K562 (cell line): Measurements from ENCODE around the gene CRYBB2. TPM values are rescaled to one million over a fixed set of nuclear protein-coding genes. Genes with fewer than 3 reads are reported as not detected.

ENCODE experiments used
- ATAC-seq: fragments of 200-7000 bp; cut with Tn5 transposase; 3 replicates; pipeline ENCODE4 v1.9.1; 2020; ENCODE audit warnings: moderate library complexity
- BruUV-seq: library from RNA; stranded (reverse); fragments of 400-500 nt; replicated peaks from 2 replicates; lab custom pipeline; 2021; lab: Mats Ljungman, UMichigan
- CTCF ChIA-PET: fragments of 300-600 bp; formaldehyde crosslinking; extraction: SDS; loops from one replicate; lab custom pipeline; 2021; ENCODE audit warnings: low intra/inter-chr PET ratio; lab: Yijun Ruan, JAX
- POLR2A ChIA-PET: fragments of 300-600, 350-650 bp; sonication (Branson Sonifier 250); formaldehyde crosslinking; extraction: SDS; loops from one replicate; lab custom pipeline; 2021; ENCODE audit warnings: antibody characterized with exemption, inconsistent platforms; lab: Yijun Ruan, JAX
- DNase-seq, 4 experiments: peaks; one replicate each; pipeline versions ENCODE4 v3.0.0 to v3.0.0-alpha.2; 2011 to 2018; ENCODE audit warnings: low spot score in 3 of 4, mixed read lengths in 3 of 4; ENCODE audit errors: extremely low read depth in 1 of 4
- FAIRE-seq: peaks from 2 replicates; lab custom pipeline; 2011; peaks lifted over from hg19 to GRCh38; lab: Jason Lieb, UNC
- H2AFZ ChIP-seq: 2 replicates; pipeline ENCODE4 v1.6.0; 2011; ENCODE audit warnings: low read depth, low read length, control low read depth, inconsistent platforms
- H3K27ac ChIP-seq: fragments of 200-600 bp; 3 replicates; pipeline ENCODE4 v1.8.0; 2011; ENCODE audit warnings: low read depth, mild to moderate bottlenecking, control low read depth, inconsistent platforms, low read length, moderate library complexity, mixed read lengths; ENCODE audit errors: extremely low read depth
- H3K27me3 ChIP-seq, 2 experiments: fragments of 300-600 bp in 1 of 2; 2 replicates in 1 of 2; 3 replicates in 1 of 2; pipeline versions ENCODE4 v1.6.0 to v1.8.0; 2011; ENCODE audit warnings: inconsistent platforms in 2 of 2, low read length in 2 of 2, mild to moderate bottlenecking in 1 of 2, mixed read lengths in 1 of 2, moderate library complexity in 1 of 2; ENCODE audit not compliant: control insufficient read depth in 2 of 2, insufficient read depth in 2 of 2
- H3K36me3 ChIP-seq: fragments of 300-600 bp; 3 replicates; pipeline ENCODE4 v1.8.0; 2011; ENCODE audit warnings: mild to moderate bottlenecking, low read length, inconsistent platforms; ENCODE audit not compliant: control insufficient read depth, insufficient read depth
- H3K4me1 ChIP-seq, 2 experiments: fragments of 200-600 bp in 1 of 2; replicated peaks in 1 of 2; 2 replicates in 1 of 2; 3 replicates in 1 of 2; pipeline versions ENCODE4 v1.5.1 to v1.8.0; 2011; ENCODE audit warnings: inconsistent platforms in 2 of 2, low read length in 2 of 2, mild to moderate bottlenecking in 1 of 2, mixed read lengths in 1 of 2, moderate library complexity in 1 of 2; ENCODE audit not compliant: control insufficient read depth in 2 of 2, insufficient read depth in 2 of 2
- H3K4me2 ChIP-seq: 2 replicates; pipeline ENCODE4 v1.6.1; 2011; ENCODE audit warnings: low read length, control low read depth, inconsistent platforms, mixed read lengths; ENCODE audit not compliant: insufficient read depth
- H3K4me3 ChIP-seq: fragments of 200-600 bp; sonication (generic), shearing (Covaris generic); 2 replicates; pipeline ENCODE4 v1.5.1; 2016; ENCODE audit warnings: control low read depth, inconsistent platforms
- H3K79me2 ChIP-seq: fragments of 200-600 bp; 3 replicates; pipeline ENCODE4 v1.8.0; 2011; ENCODE audit warnings: low read length, inconsistent platforms; ENCODE audit not compliant: control insufficient read depth, insufficient read depth
- H3K9ac ChIP-seq, 2 experiments: 2 replicates each; pipeline versions ENCODE4 v1.6.0 to v1.6.1; 2011; ENCODE audit warnings: low read depth in 2 of 2, low read length in 2 of 2, control low read depth in 1 of 2, inconsistent platforms in 1 of 2, mild to moderate bottlenecking in 1 of 2, mixed read lengths in 1 of 2; ENCODE audit not compliant: insufficient read depth in 1 of 2
- H3K9me1 ChIP-seq: one replicate; pipeline ENCODE4 v1.6.0; 2011; ENCODE audit warnings: inconsistent platforms, mild to moderate bottlenecking, low read length, moderate library complexity; ENCODE audit not compliant: control insufficient read depth, insufficient read depth
- H3K9me3 ChIP-seq: replicated peaks from 2 replicates; pipeline ENCODE4 v1.5.1; 2011; ENCODE audit warnings: low read depth, low read length, inconsistent platforms; ENCODE audit not compliant: control insufficient read depth, insufficient read depth
- H4K20me1 ChIP-seq: replicated peaks from 2 replicates; pipeline ENCODE4 v1.6.1; 2011; ENCODE audit warnings: low read length, inconsistent platforms, mixed read lengths; ENCODE audit not compliant: control insufficient read depth, insufficient read depth
- CBFA2T2 ChIP-seq: fragments of 450-650 bp; conservative IDR thresholded peaks from 2 replicates; pipeline ENCODE4 v1.6.1; 2017; ENCODE audit warnings: mild to moderate bottlenecking
- PTRF ChIP-seq: fragments of 450-650 bp; IDR thresholded peaks from 2 replicates; pipeline ENCODE4 v1.6.1; 2016; ENCODE audit warnings: mild to moderate bottlenecking, missing genetic modification characterization, missing compliant biosample characterization
- RAD51 ChIP-seq: fragments of 450-650 bp; IDR thresholded peaks from 2 replicates; pipeline ENCODE4 v1.7.1; 2016; ENCODE audit warnings: low read depth, mild to moderate bottlenecking, borderline replicate concordance
- RBM25 ChIP-seq: fragments of 200-400 bp; formaldehyde crosslinking; IDR thresholded peaks from 2 replicates; pipeline ENCODE4 v1.6.1; 2018; ENCODE audit warnings: low read length, low read depth, moderate library complexity; ENCODE audit not compliant: severe bottlenecking
- ZNF12 ChIP-seq: sonication (generic); formaldehyde crosslinking; IDR thresholded peaks from 2 replicates; pipeline ENCODE4 v1.4.0; 2020; ENCODE audit warnings: mild to moderate bottlenecking, missing genetic modification reagents
- WGBS: fragments of 100-300 bp; shearing (Covaris generic); methylation state at CpG from one replicate; pipeline ENCODE4 v1.1.6; 2016; ENCODE audit warnings: low coverage, mixed read lengths; ENCODE audit not compliant: insufficient coverage; ENCODE audit errors: missing lambda C conversion rate; 5-methylcytosine and 5-hydroxymethylcytosine counted together
- in situ Hi-C: fragments of 300-500 bp; cut with MboI; formaldehyde crosslinking; loops from 4 replicates; pipeline ENCODE4 v1.15.0; 2018; ENCODE audit warnings: inconsistent platforms, mixed read lengths
- intact Hi-C: fragments of 100-400 bp; cut with micrococcal nuclease; formaldehyde crosslinking; loops from 2 replicates; pipeline ENCODE4 v1.14.2; 2022
- polyA plus RNA-seq, 8 experiments: library from polyadenylated mRNA; depleted of rRNA in 4 of 8; stranded (reverse) in 5 of 8; unstranded in 3 of 8; fragments of >200 nt; fragmentation: Nextera tagmentation in 2 of 8; fragmentation: Illumina TruSeq in 1 of 8; extraction: Ambion mirVana in 2 of 8; extraction: Trizol in 1 of 8; gene quantifications; 2 replicates each; pipeline versions ENCODE4 v1.2.1 to v1.2.3, GENCODE V29; 2011 to 2014; ENCODE audit warnings: inconsistent platforms in 1 of 8, missing spikeins in 1 of 8
- total RNA-seq, 7 experiments: library from RNA; depleted of rRNA in 6 of 7; stranded (reverse); fragments of >200 nt in 6 of 7; fragmentation: Illumina TruSeq in 2 of 7; extraction: Trizol in 2 of 7; gene quantifications; 2 replicates each; pipeline versions ENCODE4 v1.2.1 to v1.2.3, GENCODE V29; 2011 to 2021; ENCODE audit warnings: low replicate concordance in 1 of 7
- TF ChIP-seq, protein P1 (sequence below): fragments of 450-650 bp; formaldehyde crosslinking; IDR thresholded peaks from 2 replicates; pipeline ENCODE4 v1.4.0; 2020; ENCODE audit warnings: mild to moderate bottlenecking, mixed read lengths
- TF ChIP-seq, protein P2 (sequence below), 3 experiments: fragments of 200-800 bp in 1 of 3; fragments of 250-450 bp in 1 of 3; fragments of 450-650 bp in 1 of 3; sonication (Bioruptor Pico) in 1 of 3; sonication (Bioruptor generic) in 1 of 3; formaldehyde crosslinking in 1 of 3; IDR thresholded peaks; 2 replicates each; pipeline versions ENCODE4 v1.6.1 to v1.8.0; 2016 to 2022; ENCODE audit warnings: mild to moderate bottlenecking in 2 of 3, missing genetic modification characterization in 2 of 3, missing compliant biosample characterization in 1 of 3, moderate library complexity in 1 of 3

The CRYBB2 gene
- total and polyA plus RNA-seq, 9 of the 15 experiments (the other 6 are each of a cell fraction or from before 2014, with no cell fraction given), result not detected

DNA sequence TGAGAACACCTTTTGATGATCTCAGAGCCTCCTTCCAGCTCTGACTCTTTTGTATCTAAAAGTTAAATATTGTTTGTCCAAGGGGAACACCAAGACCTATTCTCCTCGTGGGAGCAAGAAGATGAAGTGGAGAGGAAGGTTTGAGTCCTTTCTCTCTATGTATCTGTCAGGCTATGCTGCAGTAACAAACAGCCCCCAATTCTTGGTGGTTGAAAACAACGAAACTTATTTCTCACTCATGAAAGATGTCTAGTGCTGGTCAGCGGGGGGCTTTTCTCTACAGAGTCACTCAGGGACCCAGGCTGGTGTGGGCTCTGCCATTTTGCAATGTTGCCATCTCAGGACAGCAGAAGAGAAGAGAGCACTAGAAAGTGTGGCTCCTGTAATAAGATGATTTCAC lies 6.2 kb upstream of the CRYBB2 start:
- in situ Hi-C loops (loop anchor here (25.0 kb wide), 1 partner anchor 1124 kb away; no protein-coding TSS in a partner anchor), intact Hi-C loops (no loop called here)
- WGBS, result 0% methylated on average over 3 of the region's 3 CpGs
- H3K4me2 ChIP-seq, result no peak overlapping the region
- H2AFZ ChIP-seq, result no peak overlapping the region
- no peak overlapping the region for H3K9ac ChIP-seq
- no peaks in the 10 kb centered on the region for H3K79me2 ChIP-seq
- FAIRE-seq (no peak), ATAC-seq (no peak), DNase-seq (no peak)
- H3K36me3 ChIP-seq, result no peaks in the 10 kb centered on the region
- no peaks in the 10 kb centered on the region for H3K4me1 ChIP-seq
- POLR2A ChIA-PET, result no interaction called here
- no peaks in the 10 kb centered on the region for H3K27me3 ChIP-seq
- H3K27ac ChIP-seq, result no peak overlapping the region
- no TSS peak for BruUV-seq
- CTCF ChIA-PET, result no interaction called here
- no peaks in the 10 kb centered on the region for H4K20me1 ChIP-seq
- H3K4me3 ChIP-seq, result no peak overlapping the region
- H3K9me3 ChIP-seq, result no peaks in the 10 kb centered on the region
- no peaks in the 10 kb centered on the region for H3K9me1 ChIP-seq
- peak; percentile 16 for TF ChIP-seq RBM25
- no peak for TF ChIP-seq PTRF (tag)
- peak; percentile 84 for TF ChIP-seq ZNF12 (CRISPR knock-in tag)

DNA sequence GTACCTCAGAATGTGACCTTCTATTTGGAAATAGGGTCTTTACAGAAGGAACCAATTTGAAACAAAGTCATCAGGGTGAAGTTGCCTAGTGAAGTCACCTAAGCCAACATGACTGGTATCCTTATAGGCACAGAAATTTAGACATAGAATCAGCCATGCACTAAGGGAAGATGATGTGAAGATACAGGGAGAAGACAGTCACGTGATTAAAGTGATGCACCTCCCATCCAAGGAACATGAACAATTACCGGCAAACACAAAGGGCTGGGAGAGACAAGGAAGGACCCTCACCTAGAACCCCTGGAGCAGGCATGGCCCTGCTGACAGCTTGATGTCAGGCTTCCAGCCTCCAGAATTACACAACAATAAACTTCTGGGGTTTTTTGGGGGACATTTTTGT lies 3.2 kb upstream of the CRYBB2 start:
- ChIA-PET POLR2A (no interaction called here), CTCF (no interaction called here)
- TF ChIP-seq, protein P1, sequence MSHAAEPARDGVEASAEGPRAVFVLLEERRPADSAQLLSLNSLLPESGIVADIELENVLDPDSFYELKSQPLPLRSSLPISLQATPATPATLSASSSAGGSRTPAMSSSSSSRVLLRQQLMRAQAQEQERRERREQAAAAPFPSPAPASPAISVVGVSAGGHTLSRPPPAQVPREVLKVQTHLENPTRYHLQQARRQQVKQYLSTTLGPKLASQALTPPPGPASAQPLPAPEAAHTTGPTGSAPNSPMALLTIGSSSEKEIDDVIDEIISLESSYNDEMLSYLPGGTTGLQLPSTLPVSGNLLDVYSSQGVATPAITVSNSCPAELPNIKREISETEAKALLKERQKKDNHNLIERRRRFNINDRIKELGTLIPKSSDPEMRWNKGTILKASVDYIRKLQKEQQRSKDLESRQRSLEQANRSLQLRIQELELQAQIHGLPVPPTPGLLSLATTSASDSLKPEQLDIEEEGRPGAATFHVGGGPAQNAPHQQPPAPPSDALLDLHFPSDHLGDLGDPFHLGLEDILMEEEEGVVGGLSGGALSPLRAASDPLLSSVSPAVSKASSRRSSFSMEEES (CRISPR knock-in tag), result peak; percentile 87
- TF ChIP-seq RAD51 (0 out of 2 replicates have a peak, but pooled peaks have one; percentile 22), CBFA2T2 (0 out of 2 replicates have a peak, but pooled peaks have one; percentile 14)
- TF ChIP-seq, protein P2, sequence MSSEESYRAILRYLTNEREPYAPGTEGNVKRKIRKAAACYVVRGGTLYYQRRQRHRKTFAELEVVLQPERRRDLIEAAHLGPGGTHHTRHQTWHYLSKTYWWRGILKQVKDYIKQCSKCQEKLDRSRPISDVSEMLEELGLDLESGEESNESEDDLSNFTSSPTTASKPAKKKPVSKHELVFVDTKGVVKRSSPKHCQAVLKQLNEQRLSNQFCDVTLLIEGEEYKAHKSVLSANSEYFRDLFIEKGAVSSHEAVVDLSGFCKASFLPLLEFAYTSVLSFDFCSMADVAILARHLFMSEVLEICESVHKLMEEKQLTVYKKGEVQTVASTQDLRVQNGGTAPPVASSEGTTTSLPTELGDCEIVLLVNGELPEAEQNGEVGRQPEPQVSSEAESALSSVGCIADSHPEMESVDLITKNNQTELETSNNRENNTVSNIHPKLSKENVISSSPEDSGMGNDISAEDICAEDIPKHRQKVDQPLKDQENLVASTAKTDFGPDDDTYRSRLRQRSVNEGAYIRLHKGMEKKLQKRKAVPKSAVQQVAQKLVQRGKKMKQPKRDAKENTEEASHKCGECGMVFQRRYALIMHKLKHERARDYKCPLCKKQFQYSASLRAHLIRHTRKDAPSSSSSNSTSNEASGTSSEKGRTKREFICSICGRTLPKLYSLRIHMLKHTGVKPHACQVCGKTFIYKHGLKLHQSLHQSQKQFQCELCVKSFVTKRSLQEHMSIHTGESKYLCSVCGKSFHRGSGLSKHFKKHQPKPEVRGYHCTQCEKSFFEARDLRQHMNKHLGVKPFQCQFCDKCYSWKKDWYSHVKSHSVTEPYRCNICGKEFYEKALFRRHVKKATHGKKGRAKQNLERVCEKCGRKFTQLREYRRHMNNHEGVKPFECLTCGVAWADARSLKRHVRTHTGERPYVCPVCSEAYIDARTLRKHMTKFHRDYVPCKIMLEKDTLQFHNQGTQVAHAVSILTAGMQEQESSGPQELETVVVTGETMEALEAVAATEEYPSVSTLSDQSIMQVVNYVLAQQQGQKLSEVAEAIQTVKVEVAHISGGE (CRISPR knock-in tag; IDR thresholded peaks at IDR 0.05), result no peak
- Histone ChIP-seq H3K9me3 (no peaks in the 10 kb centered on the region), H3K27me3 (peaks cover 0 to 4% of the 10 kb centered on the region in 2 experiments; a peak in 2 of 5 replicates), H4K20me1 (no peaks in the 10 kb centered on the region), H2AFZ (no peak overlapping the region), H3K9ac (no peak overlapping the region), H3K27ac (no peak overlapping the region), H3K4me1 (no peaks in the 10 kb centered on the region), H3K9me1 (no peaks in the 10 kb centered on the region), H3K36me3 (no peaks in the 10 kb centered on the region), H3K4me3 (no peak overlapping the region), H3K4me2 (no peak overlapping the region), H3K79me2 (no peaks in the 10 kb centered on the region)
- ATAC-seq, result no peak
- DNase-seq, result no peak
- intact Hi-C loops (no loop called here), in situ Hi-C loops (loop anchor here (25.0 kb wide), 1 partner anchor 1121 kb away; no protein-coding TSS in a partner anchor)
- BruUV-seq, result no TSS peak
- WGBS, result 10% methylated on average over 2 of the region's 2 CpGs
- FAIRE-seq, result no peak
